ENCODE measurements around the gene ERMAP.
"Not testable (repeated sequence)": the region's sequence is repeated elsewhere in the genome, so short reads cannot be mapped to it uniquely, and the experiment has no call there.

The ERMAP gene

DNA sequence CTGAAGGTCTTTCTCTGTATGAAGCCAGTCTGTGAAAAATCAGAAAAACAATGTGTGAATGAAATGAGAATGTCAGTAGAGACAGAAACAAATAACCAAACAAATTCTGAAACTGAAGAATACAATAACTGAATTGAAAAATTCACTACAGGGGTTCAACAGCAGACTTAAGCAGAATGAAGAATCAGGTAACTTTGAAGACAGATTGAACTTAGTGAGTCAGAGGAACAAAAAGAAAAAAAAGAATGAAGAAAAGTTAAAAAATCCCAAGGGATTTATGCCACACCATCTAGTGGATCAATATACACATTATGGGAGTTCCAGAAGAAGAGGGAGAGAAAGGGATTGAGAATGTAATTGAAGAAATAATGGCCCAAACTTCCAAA, 44.1 kb downstream of the ERMAP start:
- TF ChIP-seq, protein P1, sequence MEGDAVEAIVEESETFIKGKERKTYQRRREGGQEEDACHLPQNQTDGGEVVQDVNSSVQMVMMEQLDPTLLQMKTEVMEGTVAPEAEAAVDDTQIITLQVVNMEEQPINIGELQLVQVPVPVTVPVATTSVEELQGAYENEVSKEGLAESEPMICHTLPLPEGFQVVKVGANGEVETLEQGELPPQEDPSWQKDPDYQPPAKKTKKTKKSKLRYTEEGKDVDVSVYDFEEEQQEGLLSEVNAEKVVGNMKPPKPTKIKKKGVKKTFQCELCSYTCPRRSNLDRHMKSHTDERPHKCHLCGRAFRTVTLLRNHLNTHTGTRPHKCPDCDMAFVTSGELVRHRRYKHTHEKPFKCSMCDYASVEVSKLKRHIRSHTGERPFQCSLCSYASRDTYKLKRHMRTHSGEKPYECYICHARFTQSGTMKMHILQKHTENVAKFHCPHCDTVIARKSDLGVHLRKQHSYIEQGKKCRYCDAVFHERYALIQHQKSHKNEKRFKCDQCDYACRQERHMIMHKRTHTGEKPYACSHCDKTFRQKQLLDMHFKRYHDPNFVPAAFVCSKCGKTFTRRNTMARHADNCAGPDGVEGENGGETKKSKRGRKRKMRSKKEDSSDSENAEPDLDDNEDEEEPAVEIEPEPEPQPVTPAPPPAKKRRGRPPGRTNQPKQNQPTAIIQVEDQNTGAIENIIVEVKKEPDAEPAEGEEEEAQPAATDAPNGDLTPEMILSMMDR (IDR thresholded peaks at IDR 0.05; ENCODE audit: low read depth, low read length, missing control alignments) = no peak
- in situ Hi-C loops (cut with HindIII; ENCODE audit: low sequenced_read_pairs) = no loop called here
- no peak overlapping the region for H3K4me3 ChIP-seq (ENCODE audit: low read depth, low read length)
- no peak for DNase-seq (ENCODE audit: low read depth)

DNA sequence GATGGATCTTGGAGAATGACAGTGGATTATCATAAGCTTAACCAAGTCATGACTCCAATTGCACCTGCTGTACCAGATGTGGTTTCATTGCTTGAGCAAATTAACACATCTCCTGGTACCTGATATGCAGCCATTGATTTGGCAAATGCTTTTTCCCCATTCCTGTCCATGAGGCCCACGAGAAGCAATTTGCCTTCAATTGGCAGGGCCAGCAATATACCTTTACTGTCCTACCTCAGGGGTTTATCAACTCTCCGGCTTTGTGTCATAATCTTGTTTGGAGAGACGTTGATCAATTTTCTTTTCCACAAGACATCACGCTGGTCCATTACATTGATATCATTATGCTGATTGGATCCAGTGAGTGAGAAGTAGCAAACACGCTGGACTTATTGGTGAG, 49.6 kb downstream of the ERMAP start:
- TF ChIP-seq, protein P1 (IDR thresholded peaks at IDR 0.05; ENCODE audit: low read depth, low read length, missing control alignments) = no peak
- H3K4me3 ChIP-seq (ENCODE audit: low read depth, low read length) = no peak overlapping the region
- DNase-seq (ENCODE audit: low read depth) = no peak
- in situ Hi-C loops (cut with HindIII; ENCODE audit: low sequenced_read_pairs) = no loop called here

DNA sequence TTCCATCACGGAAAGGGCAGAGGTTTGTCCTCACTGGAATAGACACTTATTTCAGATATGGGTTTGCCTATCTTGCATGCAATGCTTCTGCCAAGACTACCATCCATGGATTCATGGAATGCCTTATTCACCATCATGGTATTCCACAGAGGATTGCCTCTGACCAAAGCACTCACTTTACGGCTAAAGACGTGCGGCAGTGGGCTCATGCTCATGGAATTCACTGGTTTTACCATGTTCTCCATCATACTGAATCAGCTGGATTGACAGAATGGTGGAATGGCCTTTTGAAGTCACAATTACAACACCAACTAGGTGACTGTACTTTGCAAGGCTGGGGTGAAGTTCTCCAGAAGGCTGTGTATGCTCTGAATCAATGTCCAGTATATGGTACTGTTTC, 51.5 kb downstream of the ERMAP start:
- DNase-seq (ENCODE audit: low read depth); in situ Hi-C loops (cut with HindIII; ENCODE audit: low sequenced_read_pairs): not testable (repeated sequence)

DNA sequence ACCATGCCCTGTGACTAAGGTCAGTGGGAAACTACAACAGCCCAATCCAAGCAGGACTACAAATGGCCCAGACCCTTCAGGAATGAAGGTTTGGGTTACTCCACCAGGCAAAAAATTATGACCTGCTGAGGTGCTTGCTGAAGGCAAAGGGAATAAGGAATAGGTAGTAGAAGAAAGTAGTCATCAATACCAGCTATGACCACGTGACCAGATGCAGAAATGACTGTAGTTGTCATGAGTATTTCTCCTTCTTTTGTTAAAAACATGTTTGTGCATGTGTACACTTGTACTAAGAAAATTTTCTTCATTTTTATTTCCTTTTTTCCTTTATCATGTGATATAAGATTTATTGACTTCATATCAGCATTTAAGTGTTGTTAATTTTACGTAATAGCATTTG, 52.3 kb downstream of the ERMAP start:
- DNase-seq (ENCODE audit: low read depth); in situ Hi-C loops (cut with HindIII; ENCODE audit: low sequenced_read_pairs); H3K4me3 ChIP-seq (ENCODE audit: low read depth, low read length): not testable (repeated sequence)

More for the DNA sequence above, 51.5 kb downstream of the ERMAP start:
- not testable (repeated sequence) for H3K4me3 ChIP-seq (ENCODE audit: low read depth, low read length)

DNA sequence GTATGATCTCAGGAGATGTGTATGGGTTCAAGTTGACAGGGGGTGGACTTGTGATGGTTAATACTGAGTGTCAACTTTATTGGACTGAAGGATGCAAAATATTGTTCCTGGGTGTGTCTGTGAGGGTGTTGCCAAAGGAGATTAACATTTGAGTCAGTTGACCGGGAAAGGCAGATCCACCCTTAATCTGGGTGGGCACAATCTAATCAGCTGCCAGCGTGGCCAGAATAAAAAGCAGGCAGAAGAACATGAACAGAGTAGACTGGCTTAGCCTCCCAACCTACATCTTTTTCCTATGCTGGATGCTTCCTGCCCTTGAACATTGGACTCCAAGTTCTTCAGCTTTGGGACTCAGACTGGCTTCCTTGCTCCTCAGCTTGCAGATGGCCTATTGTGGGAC, 52.8 kb downstream of the ERMAP start:
- in situ Hi-C loops (cut with HindIII; ENCODE audit: low sequenced_read_pairs); DNase-seq (ENCODE audit: low read depth): not testable (repeated sequence)

DNA sequence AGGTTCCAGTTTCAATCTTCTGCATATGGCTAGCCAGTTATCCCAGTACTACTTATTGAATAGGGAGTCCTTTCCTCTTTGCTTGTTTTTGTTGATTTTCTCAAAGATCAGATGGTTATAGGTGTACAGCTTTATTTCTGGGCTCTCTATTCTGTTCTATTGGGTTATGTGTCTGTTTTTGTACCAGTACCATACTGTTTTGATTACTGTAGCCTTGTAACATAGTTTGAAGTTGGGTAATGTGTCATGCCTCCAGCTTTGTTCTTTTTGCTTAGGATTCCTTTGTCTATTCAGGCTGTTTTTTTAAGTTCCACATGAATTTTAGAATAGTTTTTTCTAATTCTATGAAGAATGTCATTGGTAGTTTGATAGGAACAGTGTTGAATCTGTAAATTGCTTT, 56.2 kb downstream of the ERMAP start:
- H3K4me3 ChIP-seq (ENCODE audit: low read depth, low read length); DNase-seq (ENCODE audit: low read depth); in situ Hi-C loops (cut with HindIII; ENCODE audit: low sequenced_read_pairs): not testable (repeated sequence)

More for the DNA sequence above, 52.8 kb downstream of the ERMAP start:
- H3K4me3 ChIP-seq (ENCODE audit: low read depth, low read length) = not testable (repeated sequence)

DNA sequence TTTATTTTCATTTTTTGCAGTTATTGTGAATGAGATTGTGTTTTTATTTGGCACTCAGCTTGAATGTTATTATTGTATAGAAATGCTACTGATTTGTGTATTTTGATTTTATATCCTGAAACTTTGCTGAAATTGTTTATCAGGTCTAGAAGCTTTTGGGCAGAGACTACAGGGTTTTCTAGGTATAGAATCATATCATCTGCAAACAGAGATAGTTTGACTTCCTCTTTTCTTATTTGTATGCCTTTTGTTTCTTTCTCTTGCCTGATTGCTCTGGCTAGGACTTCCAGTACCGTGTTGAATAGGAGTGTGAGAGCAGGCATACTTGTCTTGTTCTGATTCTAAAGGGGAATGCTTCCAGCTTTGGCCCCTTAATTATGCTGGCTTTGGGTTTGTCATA, 56.7 kb downstream of the ERMAP start:
- in situ Hi-C loops (cut with HindIII; ENCODE audit: low sequenced_read_pairs) = no loop called here
- no peak for DNase-seq (ENCODE audit: low read depth)
- TF ChIP-seq, protein P1 (IDR thresholded peaks at IDR 0.05; ENCODE audit: low read depth, low read length, missing control alignments) = no peak
- H3K4me3 ChIP-seq (ENCODE audit: low read depth, low read length) = no peak overlapping the region

DNA sequence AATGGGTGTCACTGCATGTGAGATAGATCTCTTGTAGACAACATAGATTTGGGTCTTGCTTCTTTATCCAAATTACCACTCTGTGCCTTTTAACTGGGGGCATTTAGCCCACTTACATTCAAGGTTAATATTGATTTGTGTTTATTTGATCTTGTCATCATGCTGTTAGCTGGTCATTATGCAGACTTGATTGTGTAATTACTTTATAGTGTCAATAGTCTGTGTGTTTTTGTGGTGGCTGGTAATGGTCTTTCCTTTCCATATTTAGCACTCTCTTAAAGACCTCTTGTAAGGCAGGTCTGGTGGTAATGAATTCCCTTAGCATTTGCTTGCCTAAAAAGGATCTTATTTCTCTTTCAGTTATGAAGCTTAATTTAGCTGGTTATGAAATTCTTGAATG, 59.1 kb downstream of the ERMAP start:
- TF ChIP-seq, protein P1 (IDR thresholded peaks at IDR 0.05; ENCODE audit: low read depth, low read length, missing control alignments) = no peak
- no peak overlapping the region for H3K4me3 ChIP-seq (ENCODE audit: low read depth, low read length)
- no peak for DNase-seq (ENCODE audit: low read depth)
- in situ Hi-C loops (cut with HindIII; ENCODE audit: low sequenced_read_pairs) = no loop called here

DNA sequence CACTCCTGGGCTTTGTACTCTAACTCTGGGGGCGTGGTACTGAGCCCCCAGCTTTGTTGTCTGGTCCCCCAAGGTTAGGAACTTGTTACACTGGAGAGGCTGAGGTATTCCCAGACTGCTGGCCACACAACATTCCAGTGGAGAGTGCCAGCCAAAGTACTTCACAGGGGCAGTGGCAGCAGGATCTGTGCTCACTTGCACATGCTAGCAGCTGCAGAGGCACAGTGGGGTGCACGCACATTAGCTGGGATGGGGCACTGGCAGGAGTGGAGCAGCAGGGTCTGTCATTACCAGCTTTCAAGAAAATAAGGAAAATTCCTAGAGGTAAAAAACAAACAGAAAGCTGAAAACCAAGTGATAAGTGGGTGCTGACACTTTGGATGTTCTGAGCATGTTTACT, 60.5 kb downstream of the ERMAP start:
- no peak overlapping the region for H3K4me3 ChIP-seq (ENCODE audit: low read depth, low read length)
- TF ChIP-seq, protein P1 (IDR thresholded peaks at IDR 0.05; ENCODE audit: low read depth, low read length, missing control alignments) = no peak
- DNase-seq (ENCODE audit: low read depth) = no peak
- in situ Hi-C loops (cut with HindIII; ENCODE audit: low sequenced_read_pairs) = no loop called here

Measured in astrocyte of the cerebellum (primary cell).